HL-60 (cell line): ENCODE measurements around the gene TRMU.

ENCODE experiments used
- DNase-seq, 2 experiments: peaks; one replicate each; pipeline ENCODE4 v3.0.0-alpha.2; 2010 to 2020; ENCODE audit warnings: low read depth in 1 of 2, low spot score in 1 of 2
- H3K27ac ChIP-seq: fragments of 250-450 bp; sonication (Bioruptor Pico); replicated peaks from 2 replicates; pipeline ENCODE4 v1.5.1; 2020; ENCODE audit warnings: mild to moderate bottlenecking, moderate library complexity
- H3K27me3 ChIP-seq: fragments of 250-450 bp; sonication (Bioruptor Pico); 2 replicates; pipeline ENCODE4 v1.5.1; 2021; ENCODE audit warnings: mild to moderate bottlenecking, moderate library complexity; ENCODE audit not compliant: insufficient read depth, poor library complexity, severe bottlenecking
- H3K4me3 ChIP-seq: replicated peaks from 2 replicates; pipeline ENCODE4 v1.5.1; 2011; ENCODE audit warnings: mild to moderate bottlenecking, control low read depth, low read length; ENCODE audit not compliant: insufficient read depth
- CTCF ChIP-seq: IDR thresholded peaks from one replicate; pipeline ENCODE4 v1.5.1; 2011; ENCODE audit warnings: low read length, control low read depth, inconsistent platforms; ENCODE audit not compliant: insufficient read depth
- GABPA ChIP-seq: IDR thresholded peaks from 2 replicates; pipeline ENCODE4 v1.6.1; 2012; ENCODE audit warnings: low read depth
- POLR2AphosphoS5 ChIP-seq: IDR thresholded peaks from 2 replicates; pipeline ENCODE4 v1.6.1; 2012; ENCODE audit warnings: low read depth
- REST ChIP-seq: IDR thresholded peaks from 2 replicates; pipeline ENCODE4 v1.6.1; 2012; ENCODE audit warnings: low read depth; ENCODE audit not compliant: insufficient replicate concordance
- SPI1 ChIP-seq: IDR thresholded peaks from 2 replicates; pipeline ENCODE4 v1.6.1; 2012; ENCODE audit warnings: low read depth, mild to moderate bottlenecking, borderline replicate concordance

Gene TRMU

GRCh38 chr22:46290843-46291785 lies 44.4 kb upstream of the TRMU start:
- no peaks in the 10 kb centered on the region for H3K27me3 ChIP-seq
- H3K4me3 ChIP-seq = no peak overlapping the region
- H3K27ac ChIP-seq = no peak overlapping the region
- TF ChIP-seq SPI1 = no peak
- TF ChIP-seq GABPA = no peak
- TF ChIP-seq CTCF = no peak
- no peak for TF ChIP-seq POLR2AphosphoS5
- TF ChIP-seq REST = no peak
- no peak for DNase-seq

- TF ChIP-seq POLR2AphosphoS5 (no peak), CTCF (no peak), SPI1 (no peak), GABPA (no peak), REST (no peak)
- Histone ChIP-seq H3K27ac (no peak overlapping the region), H3K27me3 (no peaks in the 10 kb centered on the region), H3K4me3 (no peak overlapping the region)
- DNase-seq = no peak
These were observed 43.3 kb upstream of the TRMU start for GRCh38 chr22:46292173-46292572.

GRCh38 chr22:46292732-46293131 lies 42.8 kb upstream of the TRMU start:
- no peak overlapping the region for H3K4me3 ChIP-seq
- no peak for DNase-seq
- TF ChIP-seq SPI1 (no peak), POLR2AphosphoS5 (no peak), CTCF (no peak), GABPA (no peak), REST (no peak)
- H3K27ac ChIP-seq = no peak overlapping the region
- H3K27me3 ChIP-seq = no peaks in the 10 kb centered on the region
